ENCODE results near the gene PROS1. TPM values are rescaled to one million over a fixed set of nuclear protein-coding genes. Genes with fewer than 3 reads are reported as not detected.

Gene PROS1
- under 1 TPM; 0.50 to 0.84 TPM for total RNA-seq

DNA sequence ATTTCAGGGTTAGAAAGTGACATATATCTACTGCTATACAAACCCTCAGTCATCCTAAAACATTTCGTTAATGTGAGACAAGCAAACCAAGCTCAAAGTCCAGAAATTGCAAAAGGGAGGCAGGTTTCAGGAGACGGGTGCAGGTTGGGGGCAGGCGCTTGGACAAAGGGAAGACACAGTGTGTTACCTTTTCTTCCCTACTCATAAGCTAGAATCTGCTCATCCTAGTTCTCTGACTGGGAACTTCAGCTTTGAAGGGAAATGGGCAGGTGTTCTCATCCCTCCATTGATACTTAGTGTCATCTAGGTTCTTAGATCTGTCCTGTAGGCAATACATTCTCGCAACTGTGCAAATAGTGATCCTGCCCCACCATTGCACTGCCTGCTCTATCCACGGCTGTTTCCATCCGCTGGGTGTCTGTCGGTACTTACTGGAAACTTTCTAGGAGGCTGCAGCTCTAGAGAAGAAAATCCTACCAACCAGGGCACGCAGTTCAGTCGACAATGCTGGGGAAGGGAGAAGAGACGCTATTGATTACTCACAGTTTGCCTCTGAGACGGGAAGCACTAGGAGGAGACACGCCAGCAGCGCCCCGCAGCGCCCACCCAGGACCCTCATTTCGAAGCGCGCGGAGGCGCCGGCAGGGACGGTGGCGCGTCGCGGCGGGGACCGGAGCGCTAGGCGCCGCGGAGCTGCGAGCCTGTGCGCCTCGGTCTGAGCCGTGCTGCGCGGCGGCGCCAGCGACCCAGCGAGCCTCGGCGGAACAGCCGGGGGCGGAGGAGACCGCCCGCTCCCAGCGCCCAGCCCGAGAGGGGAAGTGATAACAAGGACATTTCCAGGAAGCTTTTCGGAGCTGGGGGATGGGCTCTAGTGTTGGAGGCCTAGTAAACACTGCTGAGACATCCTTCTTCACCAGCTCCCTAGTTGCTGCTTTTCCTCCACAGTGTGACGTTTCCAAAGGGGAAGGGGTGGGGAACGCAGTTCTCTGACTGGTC lies at the start of gene PROS1:
Gene PROS1, minus strand, starts transcription at position 766 of the 996 bp plus-strand sequence. Its CDS starts 147 bp downstream, at position 619.
- ATAC-seq (peak; percentile 96), DNase-seq (peak; percentile 61)
- Mint-ChIP-seq H3K27me3 (peaks cover 7% of the 10 kb centered on the region), H3K36me3 (no peaks in the 10 kb centered on the region), H3K4me3 (peak within 1 kb of the TSS; percentile 77), H3K4me1 (peaks cover 10% of the 10 kb centered on the region), H3K27ac (peak within 1 kb of the TSS; percentile 52), H3K9me3 (ENCODE audit: low read depth) (no peaks in the 10 kb centered on the region)
- CTCF ChIA-PET: interaction anchor here (0.5 to 0.9 kb wide), 2 partner anchors 90 to 1899 kb away, joined by 3 read pairs; partner anchors contain the start of genes DHFR2 and NSUN3

DNA sequence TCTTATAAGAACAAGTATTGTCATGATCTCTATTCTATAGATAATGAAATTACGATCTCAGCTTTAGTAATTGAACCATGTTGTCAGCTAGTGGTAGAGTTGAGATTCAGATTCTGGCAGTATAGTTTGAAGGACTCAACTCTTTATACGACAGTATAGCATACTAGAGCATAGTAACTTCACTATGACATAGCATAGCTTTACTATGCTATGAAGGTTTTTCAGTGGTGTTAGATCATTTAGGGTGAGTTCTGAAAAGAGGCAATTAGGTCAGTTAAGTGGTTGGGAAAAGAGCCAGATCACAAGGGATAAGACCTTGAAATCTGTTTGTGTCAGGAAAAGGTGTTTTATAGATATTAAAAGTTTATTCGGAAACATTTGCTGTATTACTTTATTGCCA lies 46.6 kb upstream of the PROS1 start:
- ATAC-seq (no peak), DNase-seq (no peak)
- no peaks in the 10 kb centered on the region for H3K4me1 Mint-ChIP-seq
- H3K9me3 Mint-ChIP-seq (ENCODE audit: low read depth): no peaks in the 10 kb centered on the region
- H3K4me3 Mint-ChIP-seq: no peak overlapping the region
- CTCF ChIA-PET: no interaction called here
- no peak overlapping the region for H3K27ac Mint-ChIP-seq
- H3K36me3 Mint-ChIP-seq: peaks cover 8% of the 10 kb centered on the region
- H3K27me3 Mint-ChIP-seq: no peaks in the 10 kb centered on the region

DNA sequence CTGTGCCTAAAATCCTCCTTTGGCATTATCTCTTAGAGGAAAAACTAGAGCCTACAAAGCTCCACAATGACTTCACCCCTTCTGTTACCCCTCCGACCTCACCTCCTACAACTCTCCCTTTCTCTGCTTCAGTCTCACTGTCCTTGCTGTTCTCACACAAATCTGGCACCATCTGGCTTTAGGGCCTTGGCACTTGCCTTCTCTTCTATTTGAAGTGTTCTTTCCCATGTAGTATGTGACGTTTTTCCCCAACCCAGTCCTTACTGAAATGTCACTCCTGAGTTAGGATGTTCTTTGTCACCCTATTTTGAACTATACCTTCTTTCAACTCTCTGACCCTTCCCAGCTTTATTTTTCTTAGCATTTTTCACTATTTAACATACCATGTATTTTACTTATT lies 46.0 kb upstream of the PROS1 start:
- no peaks in the 10 kb centered on the region for H3K27me3 Mint-ChIP-seq
- H3K9me3 Mint-ChIP-seq (ENCODE audit: low read depth): no peaks in the 10 kb centered on the region
- peaks cover 4% of the 10 kb centered on the region for H3K4me1 Mint-ChIP-seq
- DNase-seq (no peak), ATAC-seq (no peak)
- CTCF ChIA-PET: interaction anchor here (0.7 to 0.9 kb wide), 2 partner anchors 20 to 43 kb away, joined by 3 to 5 read pairs; partner anchors contain the start of genes DHFR2 and NSUN3
- H3K36me3 Mint-ChIP-seq: peaks cover 14% of the 10 kb centered on the region
- no peak overlapping the region for H3K4me3 Mint-ChIP-seq
- H3K27ac Mint-ChIP-seq: no peak overlapping the region

DNA sequence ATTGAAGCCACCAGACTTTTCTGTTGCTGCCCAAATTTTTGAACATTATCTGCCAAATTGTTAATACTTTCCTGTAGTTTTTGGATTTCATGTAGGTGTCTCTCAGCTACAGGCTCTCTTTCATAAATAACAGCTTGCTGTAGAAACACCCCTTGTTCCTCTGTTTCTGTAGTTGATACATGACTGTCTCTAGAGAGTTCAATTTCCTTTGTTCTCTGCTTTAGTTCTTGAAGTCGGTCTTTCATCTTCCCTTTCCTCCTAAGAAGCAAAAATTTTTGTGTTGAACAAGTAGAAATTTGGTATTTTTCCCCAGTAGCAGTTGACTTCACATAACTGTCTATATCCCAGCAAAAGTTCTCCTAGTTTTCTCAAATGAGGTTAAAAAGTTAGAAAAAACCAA lies 41.3 kb upstream of the PROS1 start:
- CTCF ChIA-PET: interaction anchor here (1.4 kb wide), 1 partner anchor 14 kb away, joined by 4 read pairs; the partner anchor contains the start of gene STX19
- peaks cover 34% of the 10 kb centered on the region for H3K36me3 Mint-ChIP-seq

DNA sequence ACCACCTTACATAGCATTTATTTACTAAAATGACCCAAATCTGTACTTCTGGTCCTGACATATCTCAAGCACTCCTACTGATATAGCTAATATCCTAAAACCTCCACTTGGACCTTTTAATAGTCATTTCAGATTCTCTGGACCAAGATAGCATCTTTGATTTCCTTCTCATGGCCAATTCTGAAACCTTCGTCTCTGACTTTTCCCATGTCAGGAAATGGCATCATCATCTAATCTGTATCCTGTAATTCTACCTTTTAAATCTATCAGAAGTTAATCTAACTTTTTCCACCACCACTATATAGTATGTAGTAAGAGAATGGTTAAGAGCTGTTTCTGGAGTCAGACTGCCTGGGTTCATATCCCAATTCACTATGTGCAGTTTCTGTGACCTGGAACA lies 38.5 kb upstream of the PROS1 start:
- DNase-seq: no peak
- peaks cover 41% of the 10 kb centered on the region for H3K36me3 Mint-ChIP-seq
- H3K27ac Mint-ChIP-seq: peak overlapping the region; percentile 80
- H3K4me3 Mint-ChIP-seq: peak overlapping the region; percentile 55
- H3K9me3 Mint-ChIP-seq (ENCODE audit: low read depth): peaks cover 5% of the 10 kb centered on the region
- H3K4me1 Mint-ChIP-seq: peaks cover 39% of the 10 kb centered on the region
- no peaks in the 10 kb centered on the region for H3K27me3 Mint-ChIP-seq
- CTCF ChIA-PET: interaction anchor here (1.2 kb wide), 1 partner anchor 53 kb away, joined by 3 read pairs; no protein-coding TSS in a partner anchor
- no peak for ATAC-seq

More for the DNA sequence above, 41.3 kb upstream of the PROS1 start:
- peaks cover 25% of the 10 kb centered on the region for H3K4me1 Mint-ChIP-seq
- H3K27me3 Mint-ChIP-seq: no peaks in the 10 kb centered on the region
- DNase-seq: no peak
- H3K27ac Mint-ChIP-seq: no peak overlapping the region
- H3K4me3 Mint-ChIP-seq: no peak overlapping the region
- no peak for ATAC-seq
- H3K9me3 Mint-ChIP-seq (ENCODE audit: low read depth): peaks cover 5% of the 10 kb centered on the region

DNA sequence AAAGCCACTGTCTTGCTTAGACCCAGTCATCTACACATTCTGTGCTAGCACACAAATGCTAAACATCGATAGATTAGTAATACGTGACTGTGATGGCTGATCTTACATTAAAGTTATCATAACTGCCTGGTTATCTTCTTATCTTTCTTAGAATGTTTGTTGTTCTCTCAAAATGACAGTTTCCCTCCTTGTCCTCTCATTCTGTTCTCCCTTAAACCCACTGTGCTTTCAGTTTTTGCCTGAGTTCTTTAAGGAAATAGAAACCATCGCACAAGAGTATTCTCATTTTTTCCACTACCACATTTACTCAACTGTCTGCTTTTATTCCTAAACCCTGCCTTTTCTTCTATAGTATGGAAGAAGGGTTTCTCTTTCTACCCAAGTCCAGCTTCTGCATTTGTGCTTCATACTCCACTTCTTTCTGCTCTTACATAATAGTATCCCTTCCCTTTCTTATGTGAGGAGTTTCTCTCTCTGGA lies 37.6 kb upstream of the PROS1 start:
- ATAC-seq (peak; percentile 84), DNase-seq (no peak)
- peak overlapping the region; percentile 80 for H3K27ac Mint-ChIP-seq
- peaks cover 5% of the 10 kb centered on the region for H3K9me3 Mint-ChIP-seq (ENCODE audit: low read depth)
- CTCF ChIA-PET: interaction anchor here (1.5 to 2.3 kb wide), 2 partner anchors 52 to 57 kb away, joined by 4 to 12 read pairs; partner anchors contain the start of genes DHFR2 and NSUN3
- peaks cover 44% of the 10 kb centered on the region for H3K36me3 Mint-ChIP-seq
- H3K4me1 Mint-ChIP-seq: peaks cover 40% of the 10 kb centered on the region
- H3K4me3 Mint-ChIP-seq: peak overlapping the region; percentile 55
- no peaks in the 10 kb centered on the region for H3K27me3 Mint-ChIP-seq

DNA sequence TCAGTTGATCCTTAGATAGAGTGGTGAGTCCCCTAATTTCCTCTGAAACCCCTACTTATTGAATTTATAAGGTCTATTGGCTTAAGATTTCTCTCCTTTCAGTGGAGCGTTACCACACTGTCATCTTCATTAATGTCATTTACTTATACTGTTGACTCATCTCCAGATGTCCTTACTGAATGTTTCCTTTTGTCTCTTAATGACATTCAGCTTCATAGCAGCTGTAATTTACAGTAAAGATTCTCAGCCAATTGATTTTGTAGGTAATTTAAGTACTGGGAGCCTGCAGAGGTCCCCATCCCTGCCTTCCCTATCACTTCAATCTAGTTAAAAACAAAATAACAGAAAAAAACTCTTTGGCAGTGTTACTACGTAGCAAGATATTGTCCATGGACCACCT lies 35.9 kb upstream of the PROS1 start:
- Mint-ChIP-seq H3K27me3 (no peaks in the 10 kb centered on the region), H3K36me3 (peaks cover 38% of the 10 kb centered on the region), H3K9me3 (ENCODE audit: low read depth) (peaks cover 5% of the 10 kb centered on the region), H3K4me3 (no peak overlapping the region), H3K27ac (no peak overlapping the region), H3K4me1 (peaks cover 36% of the 10 kb centered on the region)
- DNase-seq (no peak), ATAC-seq (no peak)
- CTCF ChIA-PET: interaction anchor here (2.3 kb wide), 1 partner anchor 54 kb away, joined by 12 read pairs; the partner anchor contains the start of genes DHFR2 and NSUN3

DNA sequence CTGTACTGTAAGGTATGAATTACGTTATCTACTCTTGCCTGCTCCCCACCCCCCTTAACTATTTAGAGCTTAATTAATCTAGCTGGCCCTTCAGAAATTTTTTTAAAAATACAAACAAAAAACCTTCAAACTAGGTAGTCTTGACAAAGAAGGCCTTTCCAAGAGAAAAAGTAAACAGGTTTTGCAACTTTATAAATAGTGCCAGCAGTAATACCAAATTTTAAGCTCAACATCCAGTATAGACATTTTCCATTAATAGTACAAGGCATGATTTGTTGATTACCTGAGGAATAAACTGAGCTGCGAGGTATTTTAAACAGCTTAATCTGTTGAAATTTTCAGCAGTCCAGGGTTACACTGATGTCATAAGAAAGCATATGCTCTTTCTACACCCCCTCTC lies 34.6 kb upstream of the PROS1 start:
- CTCF ChIA-PET: no interaction called here
- no peak for DNase-seq

DNA sequence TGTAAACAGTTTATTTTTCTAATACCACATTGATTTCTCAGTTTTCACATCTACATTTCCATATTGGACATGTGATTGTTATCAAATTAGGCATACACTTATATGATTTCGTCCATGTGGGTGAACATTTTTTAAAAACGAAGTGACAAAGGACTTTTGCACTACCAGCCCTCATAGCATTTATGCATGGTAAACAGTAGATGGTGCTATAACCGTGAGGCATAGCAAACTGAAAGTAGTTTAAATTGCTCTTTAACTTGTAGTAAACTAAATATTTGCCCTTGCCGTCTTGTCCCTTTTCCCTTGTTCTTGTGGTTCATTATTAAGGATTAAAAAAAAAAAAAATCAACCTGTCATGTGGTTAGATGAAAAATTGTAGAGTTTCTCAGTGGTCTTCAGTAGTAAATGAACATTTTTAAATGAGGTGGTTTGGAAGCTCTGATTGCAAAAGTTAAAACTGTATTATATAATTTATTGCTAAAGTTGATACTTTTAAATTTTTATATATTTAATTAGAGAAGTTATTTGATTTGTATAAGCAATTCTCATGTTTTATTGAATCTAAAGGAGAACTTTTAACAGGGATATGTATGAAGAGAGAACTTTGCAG lies 30.7 kb upstream of the PROS1 start:
- ATAC-seq (peak; percentile 76), DNase-seq (no peak)
- Mint-ChIP-seq H3K4me1 (peaks cover 17% of the 10 kb centered on the region), H3K27me3 (no peaks in the 10 kb centered on the region), H3K9me3 (ENCODE audit: low read depth) (no peaks in the 10 kb centered on the region), H3K27ac (peak overlapping the region; percentile 76), H3K36me3 (peaks cover 18% of the 10 kb centered on the region), H3K4me3 (peak overlapping the region; percentile 70)
- CTCF ChIA-PET: interaction anchor here (0.5 to 3.2 kb wide), 8 partner anchors 58 to 358 kb away, joined by 3 to 31 read pairs (median 3); partner anchors contain the start of genes DHFR2 and NSUN3

More for the DNA sequence above, 34.6 kb upstream of the PROS1 start:
- H3K27me3 Mint-ChIP-seq: no peaks in the 10 kb centered on the region
- no peak overlapping the region for H3K4me3 Mint-ChIP-seq
- peaks cover 40% of the 10 kb centered on the region for H3K4me1 Mint-ChIP-seq
- no peak overlapping the region for H3K27ac Mint-ChIP-seq
- H3K9me3 Mint-ChIP-seq (ENCODE audit: low read depth): peaks cover 4% of the 10 kb centered on the region
- ATAC-seq: no peak
- peaks cover 31% of the 10 kb centered on the region for H3K36me3 Mint-ChIP-seq

DNA sequence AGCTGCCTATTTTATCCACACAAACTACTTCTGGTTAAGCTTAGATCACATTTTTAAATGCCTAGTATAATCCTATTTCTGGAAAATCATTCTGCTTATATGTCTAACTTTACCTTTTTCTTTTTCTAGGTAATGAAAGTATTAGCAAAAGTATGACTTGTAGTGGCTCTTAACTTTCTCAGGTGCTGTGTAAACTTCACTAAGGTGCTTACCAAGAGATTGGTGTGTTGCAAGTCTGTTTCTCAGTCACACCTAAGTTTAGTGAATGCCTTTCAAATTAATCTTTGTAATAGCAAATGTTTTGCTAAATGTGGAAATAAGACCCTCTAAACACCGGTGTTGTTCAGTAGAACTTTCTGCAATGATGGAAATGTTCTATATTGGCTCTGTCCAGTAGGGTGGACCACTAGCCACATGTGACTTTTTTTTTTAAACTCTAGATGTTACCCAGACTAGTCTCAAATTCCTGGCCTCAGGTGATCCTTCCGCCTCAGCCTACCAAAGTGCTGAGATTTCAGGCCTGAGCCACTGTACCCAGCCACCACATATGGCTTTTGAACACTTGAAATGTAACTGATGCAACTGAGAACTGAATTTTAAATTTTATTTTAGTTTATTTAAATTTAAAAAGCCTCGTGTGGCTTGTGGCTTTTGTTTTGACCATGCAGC lies 28.3 kb upstream of the PROS1 start:
- ATAC-seq (no peak), DNase-seq (no peak)
- H3K4me1 Mint-ChIP-seq: peaks cover 8% of the 10 kb centered on the region
- no peaks in the 10 kb centered on the region for H3K27me3 Mint-ChIP-seq
- peaks cover 9% of the 10 kb centered on the region for H3K36me3 Mint-ChIP-seq
- CTCF ChIA-PET: interaction anchor here (1.2 to 2.2 kb wide), 2 partner anchors 9 to 14 kb away, joined by 3 to 8 read pairs; no protein-coding TSS in a partner anchor
- no peak overlapping the region for H3K4me3 Mint-ChIP-seq
- no peaks in the 10 kb centered on the region for H3K9me3 Mint-ChIP-seq (ENCODE audit: low read depth)
- H3K27ac Mint-ChIP-seq: no peak overlapping the region

DNA sequence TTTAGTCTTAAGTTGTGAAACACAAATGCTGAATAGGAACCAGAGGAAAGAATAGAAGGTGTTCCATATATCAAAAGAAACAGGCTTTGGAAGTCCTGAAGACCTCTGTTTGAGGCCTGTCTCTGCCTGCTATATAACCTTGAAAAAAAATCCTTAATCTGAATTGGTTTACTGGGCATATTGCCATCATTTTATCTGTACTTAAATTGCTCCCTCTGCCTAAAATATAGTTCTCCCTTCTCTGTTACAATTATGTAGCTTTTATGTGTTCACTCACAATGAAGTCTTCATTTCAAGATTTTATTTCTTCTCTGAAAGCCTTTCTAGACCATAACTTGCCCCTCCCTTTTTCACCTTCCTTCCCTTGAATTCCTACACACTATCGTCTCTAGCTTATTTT lies 27.5 kb upstream of the PROS1 start:
- DNase-seq: no peak
- Mint-ChIP-seq H3K36me3 (peaks cover 8% of the 10 kb centered on the region), H3K4me3 (no peak overlapping the region), H3K9me3 (ENCODE audit: low read depth) (no peaks in the 10 kb centered on the region), H3K27ac (no peak overlapping the region), H3K4me1 (peaks cover 8% of the 10 kb centered on the region), H3K27me3 (no peaks in the 10 kb centered on the region)
- CTCF ChIA-PET: interaction anchor here (1.2 kb wide), 1 partner anchor 13 kb away, joined by 3 read pairs; no protein-coding TSS in a partner anchor
- no peak for ATAC-seq

DNA sequence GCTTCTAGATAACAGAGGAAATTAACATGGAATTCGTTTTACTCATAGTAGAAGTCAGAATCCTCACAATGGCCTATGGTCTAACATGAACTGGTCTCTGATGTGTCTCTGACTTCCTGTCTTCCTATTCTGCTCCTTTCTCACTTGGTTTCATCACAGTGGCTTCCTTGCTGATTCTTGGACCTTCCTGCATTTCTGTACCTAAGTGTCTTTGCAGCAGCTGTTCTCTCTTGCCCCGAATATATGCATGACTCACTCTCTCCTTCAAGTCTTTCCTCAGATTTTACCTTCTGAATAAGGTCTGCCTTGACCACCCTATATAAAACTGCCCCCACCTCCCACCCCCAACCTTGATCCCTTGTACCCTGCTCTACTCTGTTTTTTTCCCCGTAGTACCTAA lies 20.4 kb upstream of the PROS1 start:
- peaks cover 8% of the 10 kb centered on the region for H3K36me3 Mint-ChIP-seq
- ATAC-seq (no peak), DNase-seq (no peak)
- no peaks in the 10 kb centered on the region for H3K4me1 Mint-ChIP-seq
- no peak overlapping the region for H3K4me3 Mint-ChIP-seq
- H3K27ac Mint-ChIP-seq: no peak overlapping the region
- no peaks in the 10 kb centered on the region for H3K9me3 Mint-ChIP-seq (ENCODE audit: low read depth)
- H3K27me3 Mint-ChIP-seq: no peaks in the 10 kb centered on the region
- CTCF ChIA-PET: interaction anchor here (2.4 kb wide), 1 partner anchor 9 kb away, joined by 8 read pairs; no protein-coding TSS in a partner anchor

Measured in activated CD8-positive, alpha-beta memory T cell treated with anti-CD3 and anti-CD28 coated beads, Interleukin-2, amount 10 ng/mL, durations not matched to agents 7 days and 5 days (primary cell).